GM13977 (cell line): ENCODE results near the gene PRKACA.

Source experiments
- DNase-seq: peaks from one replicate; pipeline ENCODE4 v3.0.0; 2012; ENCODE audit warnings: low spot score
- in situ Hi-C: fragments of 300-500 bp; cut with MboI; formaldehyde crosslinking; loops from one replicate; pipeline ENCODE4 v1.12.0; 2022; ENCODE audit warnings: low sequenced_read_pairs, low pct_unique_long_range_greater_than_20kb, mixed read lengths, inconsistent platforms; ENCODE audit not compliant: unreplicated experiment
- TF ChIP-seq, protein P1 (sequence below): IDR thresholded peaks from 2 replicates; pipeline ENCODE4 v1.5.1; 2012; ENCODE audit warnings: mild to moderate bottlenecking, control low read depth; ENCODE audit not compliant: insufficient read depth; ENCODE audit errors: extremely low read depth, missing control alignments

PRKACA gene

DNA sequence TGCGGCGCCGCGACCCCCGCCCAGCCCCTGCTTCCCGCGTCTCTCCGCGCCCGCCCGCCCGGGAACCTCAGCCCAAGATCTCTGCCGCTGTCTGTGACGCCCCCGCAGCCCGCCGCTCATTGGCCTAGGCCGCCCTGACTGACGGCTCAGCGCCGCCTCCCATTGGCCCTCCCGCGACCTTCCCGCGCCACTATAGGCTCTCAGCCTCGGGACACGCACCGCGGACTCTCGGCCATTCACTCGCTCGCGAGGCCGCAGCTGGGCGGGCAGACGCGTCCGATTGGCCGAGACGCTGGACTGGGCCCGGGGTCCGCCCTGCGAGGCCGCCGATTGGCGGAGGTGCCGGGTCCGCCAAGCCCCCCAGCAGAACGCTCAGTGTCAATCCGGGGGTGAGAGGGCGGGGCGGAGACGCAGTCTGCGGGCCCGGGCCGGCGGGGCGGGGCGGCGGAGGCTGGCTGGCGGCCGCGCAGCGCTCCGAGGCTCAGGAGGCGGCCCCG lies at the start of gene PRKACA:
PRKACA (minus strand) TSS at position 95 of the 497 bp plus-strand sequence. CDS start 215 bp downstream, outside the sequence.
- peak; percentile 99 for DNase-seq
- TF ChIP-seq, protein P1, sequence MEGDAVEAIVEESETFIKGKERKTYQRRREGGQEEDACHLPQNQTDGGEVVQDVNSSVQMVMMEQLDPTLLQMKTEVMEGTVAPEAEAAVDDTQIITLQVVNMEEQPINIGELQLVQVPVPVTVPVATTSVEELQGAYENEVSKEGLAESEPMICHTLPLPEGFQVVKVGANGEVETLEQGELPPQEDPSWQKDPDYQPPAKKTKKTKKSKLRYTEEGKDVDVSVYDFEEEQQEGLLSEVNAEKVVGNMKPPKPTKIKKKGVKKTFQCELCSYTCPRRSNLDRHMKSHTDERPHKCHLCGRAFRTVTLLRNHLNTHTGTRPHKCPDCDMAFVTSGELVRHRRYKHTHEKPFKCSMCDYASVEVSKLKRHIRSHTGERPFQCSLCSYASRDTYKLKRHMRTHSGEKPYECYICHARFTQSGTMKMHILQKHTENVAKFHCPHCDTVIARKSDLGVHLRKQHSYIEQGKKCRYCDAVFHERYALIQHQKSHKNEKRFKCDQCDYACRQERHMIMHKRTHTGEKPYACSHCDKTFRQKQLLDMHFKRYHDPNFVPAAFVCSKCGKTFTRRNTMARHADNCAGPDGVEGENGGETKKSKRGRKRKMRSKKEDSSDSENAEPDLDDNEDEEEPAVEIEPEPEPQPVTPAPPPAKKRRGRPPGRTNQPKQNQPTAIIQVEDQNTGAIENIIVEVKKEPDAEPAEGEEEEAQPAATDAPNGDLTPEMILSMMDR = no peak
- in situ Hi-C loops = no loop called here

GRCh38 chr19:14166999-14167575 lies 49.5 kb upstream of the PRKACA start:
- no peak for DNase-seq
- TF ChIP-seq, protein P1 = no peak
- in situ Hi-C loops = no loop called here

DNA sequence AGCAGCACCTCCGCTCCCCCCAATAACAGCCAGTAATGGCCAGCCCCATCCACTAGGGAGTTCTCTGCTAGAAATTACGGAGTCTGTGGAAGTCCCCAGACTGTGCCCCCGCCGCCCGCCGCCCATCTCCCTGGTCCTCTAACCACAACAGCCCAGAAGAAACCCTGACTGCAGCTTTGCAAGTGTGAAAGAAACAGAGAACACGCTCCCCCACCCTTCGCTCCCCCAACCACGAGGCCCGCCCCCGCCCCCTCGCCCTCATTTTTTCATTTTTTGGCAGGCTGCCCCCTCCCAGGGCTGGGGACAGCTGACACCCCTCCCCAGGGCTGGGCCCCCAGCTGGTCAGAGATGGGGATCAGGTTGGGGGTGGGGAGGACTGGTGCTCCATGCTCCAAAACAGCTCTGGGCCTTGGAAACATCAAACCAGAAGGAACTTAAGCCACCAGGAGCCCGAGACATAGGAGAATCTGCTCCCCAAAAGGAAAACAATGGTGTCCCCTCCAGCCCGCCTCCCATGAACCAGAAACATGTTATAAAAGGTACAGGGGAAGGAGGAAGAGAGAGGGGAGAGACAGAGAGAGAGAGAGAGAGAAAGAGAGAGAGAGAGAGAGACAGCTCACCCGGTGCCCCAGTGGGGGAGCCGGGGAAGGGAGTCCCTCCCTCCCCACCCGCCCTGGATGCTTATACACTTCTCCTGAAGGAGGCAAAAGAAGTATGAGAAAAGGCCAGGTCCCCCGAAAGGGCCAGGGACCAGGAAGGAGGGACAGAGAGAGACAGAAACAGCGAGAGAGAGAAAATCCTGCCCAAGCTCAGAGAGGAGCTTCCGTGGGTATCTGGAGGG lies 48.6 kb upstream of the PRKACA start:
- in situ Hi-C loops = no loop called here
- TF ChIP-seq, protein P1 = no peak
- DNase-seq = no peak

- in situ Hi-C loops = no loop called here
- TF ChIP-seq, protein P1 = no peak
- no peak for DNase-seq
Measured at GRCh38 chr19:14164724-14165493, 47.3 kb upstream of the PRKACA start.

GRCh38 chr19:14164082-14164481 lies 46.5 kb upstream of the PRKACA start:
- in situ Hi-C loops = no loop called here

GRCh38 chr19:14162871-14163297 lies 45.3 kb upstream of the PRKACA start:
- TF ChIP-seq, protein P1 = no peak
- in situ Hi-C loops = no loop called here
- no peak for DNase-seq

More at GRCh38 chr19:14164082-14164481, 46.5 kb upstream of the PRKACA start:
- TF ChIP-seq, protein P1 = no peak
- DNase-seq = no peak
